GM12873 (cell line): Measurements from ENCODE around the gene AP3B1.

ENCODE experiments used
- TF ChIP-seq, protein P1 (sequence below): IDR thresholded peaks from 2 replicates; pipeline ENCODE4 v1.5.1; 2012; ENCODE audit warnings: low read depth, mild to moderate bottlenecking, moderate library complexity, low read length, control low read depth; ENCODE audit not compliant: insufficient read depth; ENCODE audit errors: missing control alignments

Gene AP3B1

GRCh38 chr5:78279194-78279593 lies 15.3 kb downstream of the AP3B1 start:
- TF ChIP-seq, protein P1, sequence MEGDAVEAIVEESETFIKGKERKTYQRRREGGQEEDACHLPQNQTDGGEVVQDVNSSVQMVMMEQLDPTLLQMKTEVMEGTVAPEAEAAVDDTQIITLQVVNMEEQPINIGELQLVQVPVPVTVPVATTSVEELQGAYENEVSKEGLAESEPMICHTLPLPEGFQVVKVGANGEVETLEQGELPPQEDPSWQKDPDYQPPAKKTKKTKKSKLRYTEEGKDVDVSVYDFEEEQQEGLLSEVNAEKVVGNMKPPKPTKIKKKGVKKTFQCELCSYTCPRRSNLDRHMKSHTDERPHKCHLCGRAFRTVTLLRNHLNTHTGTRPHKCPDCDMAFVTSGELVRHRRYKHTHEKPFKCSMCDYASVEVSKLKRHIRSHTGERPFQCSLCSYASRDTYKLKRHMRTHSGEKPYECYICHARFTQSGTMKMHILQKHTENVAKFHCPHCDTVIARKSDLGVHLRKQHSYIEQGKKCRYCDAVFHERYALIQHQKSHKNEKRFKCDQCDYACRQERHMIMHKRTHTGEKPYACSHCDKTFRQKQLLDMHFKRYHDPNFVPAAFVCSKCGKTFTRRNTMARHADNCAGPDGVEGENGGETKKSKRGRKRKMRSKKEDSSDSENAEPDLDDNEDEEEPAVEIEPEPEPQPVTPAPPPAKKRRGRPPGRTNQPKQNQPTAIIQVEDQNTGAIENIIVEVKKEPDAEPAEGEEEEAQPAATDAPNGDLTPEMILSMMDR = no peak

DNA sequence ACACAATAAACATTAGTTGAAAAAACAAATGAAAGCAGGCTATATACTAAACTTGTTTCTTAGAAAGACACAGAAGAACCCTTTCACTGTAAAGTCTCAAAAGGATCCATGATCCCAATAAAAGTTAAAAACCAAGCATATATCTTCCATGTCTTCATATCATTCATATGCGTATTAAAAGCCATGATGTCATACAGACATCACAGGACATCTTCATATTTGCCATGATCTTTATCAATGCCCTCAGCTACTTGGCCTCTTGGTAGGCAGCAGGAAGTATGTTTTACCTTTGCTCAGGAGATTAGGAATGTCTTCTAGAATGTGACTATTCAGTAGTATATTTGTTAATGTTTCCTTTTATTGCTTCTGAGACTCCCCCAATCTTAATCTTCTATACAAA lies 16.8 kb downstream of the AP3B1 start:
- TF ChIP-seq, protein P1 = no peak

DNA sequence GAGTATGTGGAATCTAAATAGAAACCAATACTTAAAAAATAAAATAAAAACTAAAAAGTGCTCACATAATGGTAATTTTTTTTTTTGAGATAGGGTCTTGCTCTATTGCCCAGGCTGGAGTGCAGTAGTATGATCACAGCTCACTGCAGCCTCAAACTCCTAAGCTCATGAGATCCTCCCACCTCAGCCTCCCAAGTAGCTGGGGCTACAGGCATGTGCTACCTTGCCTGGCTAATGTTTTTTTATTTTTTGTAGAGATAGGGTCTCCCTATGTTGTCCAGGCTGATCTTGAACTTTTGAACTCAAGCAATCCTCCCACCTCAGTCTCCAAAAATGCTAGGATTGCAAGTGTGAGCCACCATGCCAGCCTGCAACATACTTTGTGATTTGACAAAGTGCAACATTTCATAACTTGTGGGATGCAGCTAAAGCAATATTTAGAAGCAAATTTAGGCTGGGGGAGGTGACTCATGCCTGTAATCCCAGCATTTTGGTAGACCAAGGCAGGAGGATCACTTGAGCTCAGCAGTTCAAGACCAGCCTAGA lies 18.4 kb downstream of the AP3B1 start:
- TF ChIP-seq, protein P1 = no peak

DNA sequence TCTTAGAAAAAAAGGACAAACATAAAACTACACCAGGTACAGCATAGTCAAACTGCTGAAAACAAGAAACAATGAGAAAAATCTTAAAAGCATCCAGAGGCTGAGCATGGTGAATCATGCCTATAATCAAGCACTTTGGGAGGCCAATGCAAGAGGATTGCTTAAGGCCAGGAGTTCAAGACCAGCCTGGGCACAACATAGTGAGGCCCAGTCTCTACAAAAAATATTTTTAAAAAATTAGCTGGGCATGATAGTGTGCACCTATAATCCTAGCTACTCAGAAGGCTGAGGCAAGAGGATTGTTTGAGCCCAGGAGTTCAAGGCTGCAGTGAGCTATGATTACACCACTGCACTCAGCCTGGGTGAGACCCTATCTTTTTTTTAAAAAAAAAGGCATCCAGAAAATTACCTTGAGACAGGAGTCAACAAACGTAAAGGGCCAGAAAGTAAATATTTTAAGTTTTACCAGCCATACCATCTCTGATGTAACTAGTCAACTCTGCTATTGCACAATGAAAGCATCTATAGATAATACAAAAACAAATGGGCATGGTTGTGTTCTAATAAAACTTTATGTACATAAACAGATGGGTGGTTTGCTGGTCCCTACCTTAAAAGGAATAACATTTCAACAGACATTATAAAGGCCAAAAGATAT lies 19.8 kb downstream of the AP3B1 start:
- TF ChIP-seq, protein P1 = no peak

- TF ChIP-seq, protein P1 = no peak
These were observed 21.1 kb downstream of the AP3B1 start for GRCh38 chr5:78273436-78273835.

DNA sequence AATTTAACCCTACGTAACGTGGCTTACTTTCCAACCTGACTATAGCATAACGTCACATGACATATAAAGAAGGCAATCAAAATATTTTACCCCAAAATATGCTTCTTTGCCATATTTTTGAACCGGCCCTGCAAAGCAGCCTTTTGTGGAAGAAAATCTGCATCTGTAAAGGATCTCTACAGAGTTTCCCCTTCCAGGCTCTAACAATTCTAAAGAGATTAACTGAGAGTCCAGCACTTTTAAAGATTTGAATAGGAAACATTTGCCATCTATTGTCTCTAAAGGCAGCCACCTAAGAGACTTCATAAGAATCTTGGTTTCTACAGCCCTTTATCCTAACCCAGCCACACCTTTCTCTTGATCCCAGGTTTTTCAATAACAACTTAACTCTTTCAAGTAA lies 22.7 kb downstream of the AP3B1 start:
- TF ChIP-seq, protein P1 = no peak

DNA sequence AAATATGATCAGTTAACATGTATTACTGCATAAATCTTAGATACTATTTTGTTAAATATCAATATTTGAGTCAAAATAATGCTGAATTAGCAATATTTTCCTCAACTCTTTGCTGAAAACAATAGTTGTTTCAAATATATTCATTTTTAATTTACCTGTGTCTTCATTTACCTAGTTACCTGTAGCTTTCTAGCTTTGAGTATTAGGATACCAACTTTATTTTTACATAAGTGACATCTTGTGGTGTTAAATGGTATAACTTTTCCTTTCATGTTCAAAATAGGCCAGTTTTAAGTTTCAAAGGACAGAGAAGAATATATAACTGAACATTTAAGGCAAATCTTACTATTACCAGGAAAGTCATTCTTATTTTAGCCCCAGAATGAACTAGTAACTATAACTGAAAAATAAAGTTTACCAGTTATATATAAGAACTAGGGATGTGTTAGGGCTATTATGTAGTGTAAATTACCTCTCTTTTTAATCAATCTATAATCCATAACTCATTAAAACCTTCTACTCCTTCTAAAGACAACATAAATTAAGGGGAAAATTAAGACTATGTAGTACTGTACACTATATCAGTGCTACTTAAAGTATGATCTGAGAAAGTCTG lies 25.3 kb downstream of the AP3B1 start:
- TF ChIP-seq, protein P1 = peak; percentile 24
